Neuronal stem cell (in vitro differentiated cells): ENCODE results near the gene ABHD16A.
A peak's percentile ranks its signal among the peaks of the same experiment; 100 is the strongest.

Experiments
- DNase-seq: peaks from one replicate; pipeline ENCODE4 v3.0.0-alpha.2; 2013; ENCODE audit warnings: low spot score
- H2AFZ ChIP-seq: one replicate; pipeline ENCODE4 v1.6.1; 2013; ENCODE audit warnings: mild to moderate bottlenecking, low read length, inconsistent platforms
- H2AK5ac ChIP-seq: 2 replicates; pipeline ENCODE4 v1.6.1; 2013; ENCODE audit warnings: low read depth, mild to moderate bottlenecking, inconsistent platforms, low read length, moderate library complexity, mixed read lengths
- H2BK120ac ChIP-seq: 2 replicates; pipeline ENCODE4 v1.6.1; 2013; ENCODE audit warnings: low read depth, mild to moderate bottlenecking, inconsistent platforms, low read length, moderate library complexity, mixed read lengths
- H2BK12ac ChIP-seq: one replicate; pipeline ENCODE4 v1.6.1; 2013; ENCODE audit warnings: low read length, inconsistent platforms
- H2BK15ac ChIP-seq: 2 replicates; pipeline ENCODE4 v1.6.1; 2013; ENCODE audit warnings: mild to moderate bottlenecking, low read length, inconsistent platforms, mixed read lengths
- H2BK5ac ChIP-seq: one replicate; pipeline ENCODE4 v1.6.1; 2013; ENCODE audit warnings: inconsistent platforms, mild to moderate bottlenecking, low read length, moderate library complexity
- H3K14ac ChIP-seq: one replicate; pipeline ENCODE4 v1.6.1; 2013; ENCODE audit warnings: low read length, inconsistent platforms
- H3K18ac ChIP-seq: 2 replicates; pipeline ENCODE4 v1.6.1; 2013; ENCODE audit warnings: low read length, inconsistent platforms
- H3K23ac ChIP-seq: 2 replicates; pipeline ENCODE4 v1.6.1; 2013; ENCODE audit warnings: low read depth, mild to moderate bottlenecking, mixed read lengths, low read length, inconsistent platforms; ENCODE audit not compliant: poor library complexity
- H3K27ac ChIP-seq: replicated peaks from 3 replicates; pipeline ENCODE4 v1.5.1; 2013; ENCODE audit warnings: low read length, inconsistent platforms
- H3K27me3 ChIP-seq, 3 experiments: 2 replicates each; pipeline ENCODE4 v1.6.1; 2013; ENCODE audit warnings: low read length in 3 of 3, mild to moderate bottlenecking in 2 of 3, inconsistent platforms in 1 of 3, low read depth in 1 of 3, mixed read lengths in 1 of 3, moderate library complexity in 1 of 3; ENCODE audit not compliant: control insufficient read depth in 3 of 3, insufficient read depth in 3 of 3
- H3K36me3 ChIP-seq, 2 donors: replicated peaks in 1 of 2; 2 replicates each; pipeline ENCODE4 v1.6.1; 2013; ENCODE audit warnings: low read length in 2 of 2; ENCODE audit not compliant: control insufficient read depth in 2 of 2, insufficient read depth in 2 of 2
- H3K4ac ChIP-seq: 2 replicates; pipeline ENCODE4 v1.6.1; 2013; ENCODE audit warnings: inconsistent platforms, mild to moderate bottlenecking, low read length, moderate library complexity
- H3K4me1 ChIP-seq, 2 donors: 1 replicate in 1 of 2; 2 replicates in 1 of 2; pipeline ENCODE4 v1.6.1; 2013; ENCODE audit warnings: low read length in 2 of 2, low read depth in 1 of 2; ENCODE audit not compliant: control insufficient read depth in 2 of 2, insufficient read depth in 1 of 2
- H3K4me2 ChIP-seq: one replicate; pipeline ENCODE4 v1.6.1; 2013; ENCODE audit warnings: mild to moderate bottlenecking, low read length, inconsistent platforms; ENCODE audit not compliant: insufficient read depth, poor library complexity, severe bottlenecking
- H3K4me3 ChIP-seq, 2 donors: 2 replicates each; pipeline ENCODE4 v1.5.1; 2013; ENCODE audit warnings: low read length in 2 of 2, mild to moderate bottlenecking in 2 of 2, inconsistent platforms in 1 of 2, moderate library complexity in 1 of 2
- H3K79me1 ChIP-seq: one replicate; pipeline ENCODE4 v1.6.1; 2013; ENCODE audit warnings: low read depth, mild to moderate bottlenecking, inconsistent platforms, low read length, moderate library complexity
- H3K9ac ChIP-seq: one replicate; pipeline ENCODE4 v1.6.1; 2013; ENCODE audit warnings: mild to moderate bottlenecking, low read depth, low read length, inconsistent platforms; ENCODE audit not compliant: poor library complexity
- H3K9me3 ChIP-seq, 2 donors: replicated peaks in 1 of 2; 2 replicates each; pipeline versions ENCODE3 to v1.6.1; 2013; ENCODE audit warnings: low read length in 2 of 2, mild to moderate bottlenecking in 2 of 2, inconsistent platforms in 1 of 2, low read depth in 1 of 2, mixed read lengths in 1 of 2, moderate library complexity in 1 of 2; ENCODE audit not compliant: control insufficient read depth in 2 of 2, insufficient read depth in 1 of 2
- H4K8ac ChIP-seq: one replicate; pipeline ENCODE4 v1.6.1; 2013; ENCODE audit warnings: low read depth, mild to moderate bottlenecking, inconsistent platforms, low read length, moderate library complexity
- H4K91ac ChIP-seq: one replicate; pipeline ENCODE4 v1.6.1; 2013; ENCODE audit warnings: low read length, low read depth, mild to moderate bottlenecking, inconsistent platforms; ENCODE audit not compliant: poor library complexity
- WGBS, 2 donors: extraction: QIAGEN DNeasy Blood & Tissue Kit; methylation state at CpG; one replicate each; pipeline ENCODE4 v1.1.7; 2013; ENCODE audit warnings: missing lambda C conversion rate in 2 of 2, mixed read lengths in 1 of 2; ENCODE audit not compliant: insufficient read length in 2 of 2, insufficient replicate concordance in 1 of 2; ENCODE audit errors: extremely low coverage in 2 of 2; 5-methylcytosine and 5-hydroxymethylcytosine counted together

Gene ABHD16A

DNA sequence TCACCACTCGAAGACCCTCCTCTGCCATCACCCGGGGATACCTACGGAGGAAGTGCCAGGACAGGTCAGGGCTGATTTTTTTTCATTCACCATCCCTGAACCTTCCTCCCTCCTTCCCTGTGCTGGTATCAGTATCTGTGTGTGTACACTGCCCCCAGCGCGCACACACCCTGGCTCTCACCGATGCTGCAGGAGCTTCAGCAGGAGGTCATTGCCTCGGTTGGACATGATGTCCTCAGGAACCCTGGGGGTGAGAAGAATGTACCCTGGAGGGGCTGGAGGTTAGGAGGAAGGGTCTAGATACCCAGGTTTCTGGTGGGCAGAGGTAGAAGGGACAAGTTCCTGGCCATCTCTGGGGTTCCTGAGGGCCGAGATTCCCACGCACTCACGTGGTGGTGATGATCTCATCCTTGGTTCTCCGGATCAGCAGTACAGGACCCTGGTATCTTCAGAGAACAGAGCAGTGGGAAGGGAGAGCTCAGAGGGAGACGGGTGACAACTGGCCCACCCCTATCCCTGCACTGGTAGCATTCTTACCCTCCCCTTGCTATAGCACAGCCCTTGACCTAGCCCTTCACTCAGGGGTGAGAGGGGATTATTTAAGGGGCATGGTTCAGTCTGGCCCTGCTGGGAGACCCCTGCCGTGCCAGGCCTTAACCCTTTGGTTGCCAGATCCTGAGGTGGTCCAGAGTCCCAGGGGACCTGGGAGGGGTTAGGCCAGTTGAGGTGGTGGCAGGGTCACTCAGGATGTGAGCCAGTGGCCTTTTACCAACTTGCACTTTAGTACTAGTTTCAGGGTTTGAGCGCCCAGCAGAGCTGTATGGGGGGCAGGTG is 15.0 kb downstream of the ABHD16A start:
- no CpG with 5 or more reads among the region's 14 CpGs for WGBS, 2 donors
- no peaks in the 10 kb centered on the region for H3K79me1 ChIP-seq

DNA sequence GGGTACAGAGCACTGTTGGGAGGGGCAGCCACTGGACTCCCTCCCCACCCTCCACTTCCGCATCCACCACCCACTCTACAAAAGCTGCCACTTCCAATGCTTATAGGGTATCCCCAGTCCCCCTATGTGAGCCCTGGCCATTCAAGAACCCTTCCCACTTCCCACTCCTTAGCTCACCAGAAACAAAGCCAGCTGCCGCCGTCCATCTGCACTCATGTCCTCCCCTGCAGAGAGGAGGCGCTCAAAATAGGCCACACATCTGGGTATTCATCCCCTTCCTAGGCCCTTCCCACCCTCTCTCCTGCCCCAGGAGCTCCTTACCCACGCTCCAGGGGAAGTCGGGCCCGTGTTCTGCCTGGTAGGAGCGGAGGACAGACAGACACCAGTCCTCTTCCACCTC is 15.8 kb downstream of the ABHD16A start:
- Histone ChIP-seq H3K27me3 (no peaks in the 10 kb centered on the region), H3K27ac (no peak overlapping the region), H2BK15ac (no peak overlapping the region), H3K9me3 (no peaks in the 10 kb centered on the region), H3K4me3 (no peak overlapping the region), H3K79me1 (no peaks in the 10 kb centered on the region), H3K14ac (no peak overlapping the region), H3K18ac (no peak overlapping the region), H2BK5ac (no peak overlapping the region), H3K36me3 (peaks cover 38 to 89% of the 10 kb centered on the region in 2 donors), H3K4me2 (no peak overlapping the region), H4K8ac (no peak overlapping the region), H3K23ac (no peak overlapping the region), H3K4ac (no peak overlapping the region), H4K91ac (no peak overlapping the region), H2BK12ac (no peak overlapping the region), H3K4me1 (peaks cover 3 to 6% of the 10 kb centered on the region in 2 donors), H2AK5ac (no peak overlapping the region), H2AFZ (no peak overlapping the region), H3K9ac (no peak overlapping the region), H2BK120ac (no peak overlapping the region)
- no CpG with 5 or more reads among the region's 8 CpGs for WGBS, 2 donors
- no peak for DNase-seq

More for the DNA sequence above, 15.0 kb downstream of the ABHD16A start:
- no peak overlapping the region for H3K18ac ChIP-seq
- peaks cover 1 to 6% of the 10 kb centered on the region in 2 donors for H3K4me1 ChIP-seq
- peak overlapping the region; percentile 15 for H3K9ac ChIP-seq
- no peaks in the 10 kb centered on the region for H3K9me3 ChIP-seq
- no peak overlapping the region for H4K8ac ChIP-seq
- H3K14ac ChIP-seq, result no peak overlapping the region
- H4K91ac ChIP-seq, result no peak overlapping the region
- H3K27ac ChIP-seq, result no peak overlapping the region
- no peak overlapping the region for H2BK15ac ChIP-seq
- no peak overlapping the region for H2AK5ac ChIP-seq
- no peak overlapping the region for H3K4ac ChIP-seq
- H2BK12ac ChIP-seq, result no peak overlapping the region
- no peak overlapping the region for H2AFZ ChIP-seq
- no peak overlapping the region for H3K4me3 ChIP-seq
- no peaks in the 10 kb centered on the region for H3K27me3 ChIP-seq
- H3K36me3 ChIP-seq, result peaks cover 43 to 93% of the 10 kb centered on the region in 2 donors
- H3K23ac ChIP-seq, result no peak overlapping the region
- H2BK5ac ChIP-seq, result no peak overlapping the region
- H3K4me2 ChIP-seq, result no peak overlapping the region
- no peak overlapping the region for H2BK120ac ChIP-seq
- DNase-seq, result no peak

DNA sequence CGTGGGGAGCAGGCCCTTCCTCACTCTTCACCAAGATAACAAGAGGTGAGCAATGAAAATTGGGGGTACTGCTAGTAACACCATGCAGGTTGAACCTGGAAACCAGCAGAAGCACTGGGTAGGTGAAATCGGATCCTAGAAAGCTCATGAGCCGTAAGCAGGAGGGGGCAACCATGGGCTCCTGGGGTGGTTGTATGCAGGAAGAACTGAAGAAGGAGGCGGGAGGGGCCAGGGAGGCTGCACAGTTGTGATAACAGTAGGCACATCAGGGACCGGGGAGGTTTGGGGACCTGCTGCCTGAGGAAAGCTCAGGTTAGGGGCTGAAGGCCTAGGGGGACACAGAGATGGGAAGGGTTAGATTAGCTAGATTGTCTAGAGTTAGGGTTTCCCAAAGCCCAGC is 16.6 kb downstream of the ABHD16A start:
- Histone ChIP-seq H2BK15ac (no peak overlapping the region), H3K9me3 (no peaks in the 10 kb centered on the region), H3K9ac (no peak overlapping the region), H3K36me3 (peaks cover 35 to 85% of the 10 kb centered on the region in 2 donors), H2AFZ (no peak overlapping the region), H2BK5ac (no peak overlapping the region), H3K4ac (no peak overlapping the region), H3K4me1 (peaks cover 3 to 8% of the 10 kb centered on the region in 2 donors), H3K4me2 (no peak overlapping the region), H4K91ac (no peak overlapping the region), H4K8ac (no peak overlapping the region), H3K4me3 (no peak overlapping the region), H3K18ac (no peak overlapping the region), H3K27ac (no peak overlapping the region), H3K27me3 (peaks cover 0 to 7% (median 5%) of the 10 kb centered on the region in 3 experiments), H2BK12ac (no peak overlapping the region), H3K14ac (no peak overlapping the region), H3K23ac (no peak overlapping the region), H2BK120ac (no peak overlapping the region), H3K79me1 (no peaks in the 10 kb centered on the region), H2AK5ac (no peak overlapping the region)
- no CpG with 5 or more reads among the region's 5 CpGs for WGBS, 2 donors
- DNase-seq, result no peak

DNA sequence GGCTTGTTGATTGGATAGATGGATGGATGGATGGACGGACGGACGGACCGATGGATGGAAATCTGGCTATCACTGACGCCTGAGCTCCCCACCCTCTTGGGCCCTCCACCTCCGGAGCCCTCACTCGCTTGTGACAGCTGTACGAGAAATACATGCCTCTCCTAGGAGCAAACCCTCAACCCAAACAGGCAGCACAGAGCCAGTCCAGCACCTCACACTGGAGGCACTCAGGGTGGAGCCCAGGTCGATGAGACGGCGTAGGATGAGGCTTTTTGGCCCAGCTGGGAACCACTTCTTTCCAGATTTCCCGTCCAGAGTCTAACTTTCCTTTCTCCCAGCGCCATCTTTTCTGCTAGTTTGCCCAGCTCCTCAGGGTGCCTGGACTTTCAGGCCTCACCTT is 19.5 kb downstream of the ABHD16A start:
- Histone ChIP-seq H3K4me3 (no peak overlapping the region), H3K36me3 (peaks cover 16 to 57% of the 10 kb centered on the region in 2 donors), H4K91ac (no peak overlapping the region), H2BK120ac (no peak overlapping the region), H3K4ac (no peak overlapping the region), H3K27me3 (peaks cover 0 to 16% (median 7%) of the 10 kb centered on the region in 3 experiments), H2BK12ac (no peak overlapping the region), H2BK5ac (no peak overlapping the region), H3K9ac (peak overlapping the region; percentile 22), H3K23ac (peak overlapping the region; percentile 61), H4K8ac (no peak overlapping the region), H3K9me3 (no peaks in the 10 kb centered on the region), H2AFZ (no peak overlapping the region), H2AK5ac (peak overlapping the region; percentile 65), H3K14ac (no peak overlapping the region), H3K27ac (no peak overlapping the region), H3K79me1 (no peaks in the 10 kb centered on the region), H2BK15ac (no peak overlapping the region), H3K18ac (peak overlapping the region; percentile 18), H3K4me1 (peaks cover 4 to 9% of the 10 kb centered on the region in 2 donors), H3K4me2 (peak overlapping the region; percentile 82)
- WGBS, 2 donors, result no CpG with 5 or more reads among the region's 13 CpGs
- DNase-seq, result no peak
